Measurements from ENCODE around the gene CAPN8.

CAPN8 gene

GRCh38 chr1:223617323-223618070, 48.0 kb downstream of the CAPN8 start:
- DNase-seq (ENCODE audit: low spot score) = no peak

GRCh38 chr1:223616586-223616985, 48.9 kb downstream of the CAPN8 start:
- no peak for DNase-seq (ENCODE audit: low spot score)

- no peak for DNase-seq (ENCODE audit: low spot score)
These were observed 53.6 kb downstream of the CAPN8 start for GRCh38 chr1:223611936-223612335.

- DNase-seq (ENCODE audit: low spot score) = no peak
These were observed 55.5 kb downstream of the CAPN8 start for GRCh38 chr1:223609977-223610376.

- DNase-seq (ENCODE audit: low spot score) = no peak
These were observed 56.4 kb downstream of the CAPN8 start for GRCh38 chr1:223609066-223609465.

- DNase-seq (ENCODE audit: low spot score) = no peak
These were observed 107.0 kb downstream of the CAPN8 start for GRCh38 chr1:223558512-223558911.

GRCh38 chr1:223557130-223557475, 108.4 kb downstream of the CAPN8 start:
- no peak for DNase-seq (ENCODE audit: low spot score)

- peak; percentile 30 for DNase-seq (ENCODE audit: low spot score)
These were observed 108.9 kb downstream of the CAPN8 start for GRCh38 chr1:223556414-223557129.

- DNase-seq (ENCODE audit: low spot score) = no peak
These were observed 111.5 kb downstream of the CAPN8 start for GRCh38 chr1:223553957-223554356.

- no peak for DNase-seq (ENCODE audit: low spot score)
These were observed 113.9 kb downstream of the CAPN8 start for GRCh38 chr1:223551610-223552009.

GRCh38 chr1:223549740-223550139, 115.8 kb downstream of the CAPN8 start:
- DNase-seq (ENCODE audit: low spot score) = no peak

GRCh38 chr1:223547316-223548114, 118.0 kb downstream of the CAPN8 start:
- no peak for DNase-seq (ENCODE audit: low spot score)

- DNase-seq (ENCODE audit: low spot score) = no peak
These were observed 120.2 kb downstream of the CAPN8 start for GRCh38 chr1:223545343-223545742.

- no peak for DNase-seq (ENCODE audit: low spot score)
These were observed 121.9 kb downstream of the CAPN8 start for GRCh38 chr1:223543560-223543959.

- DNase-seq (ENCODE audit: low spot score) = no peak
These were observed 122.7 kb downstream of the CAPN8 start for GRCh38 chr1:223542831-223543230.

GRCh38 chr1:223540485-223541106, 124.9 kb downstream of the CAPN8 start:
- no peak for DNase-seq (ENCODE audit: low spot score)

- DNase-seq (ENCODE audit: low spot score) = no peak
These were observed 125.8 kb downstream of the CAPN8 start for GRCh38 chr1:223539750-223540149.

GRCh38 chr1:223538981-223539380, 126.5 kb downstream of the CAPN8 start:
- DNase-seq (ENCODE audit: low spot score) = no peak

GRCh38 chr1:223535319-223535718, 130.2 kb downstream of the CAPN8 start:
- DNase-seq (ENCODE audit: low spot score) = no peak

GRCh38 chr1:223534677-223535076, 130.8 kb downstream of the CAPN8 start:
- DNase-seq (ENCODE audit: low spot score) = no peak

- DNase-seq (ENCODE audit: low spot score) = no peak
These were observed 131.8 kb downstream of the CAPN8 start for GRCh38 chr1:223533708-223534107.

- peak; percentile 52 for DNase-seq (ENCODE audit: low spot score)
These were observed 133.7 kb downstream of the CAPN8 start for GRCh38 chr1:223531742-223532341.
